Loucy (cell line): Measurements from ENCODE around the gene ZBTB16.

Experiments
- H2AFZ ChIP-seq: fragments of 200-600 bp; sonication (generic); 2 replicates; pipeline ENCODE4 v1.6.0; 2016; ENCODE audit warnings: antibody characterized with exemption, mild to moderate bottlenecking, low read length, moderate library complexity
- H3F3A ChIP-seq: fragments of 200-600 bp; 2 replicates; pipeline ENCODE4 v1.6.0; 2016; ENCODE audit warnings: antibody characterized with exemption, low read depth, mild to moderate bottlenecking
- H3K27me3 ChIP-seq: fragments of 200-600 bp; sonication (generic); 2 replicates; pipeline ENCODE4 v1.6.1; 2014; ENCODE audit warnings: low read length, mild to moderate bottlenecking; ENCODE audit not compliant: insufficient read depth, poor library complexity, severe bottlenecking
- H3K36me3 ChIP-seq: fragments of 200-600 bp; sonication (generic); 2 replicates; pipeline ENCODE4 v1.6.1; 2016; ENCODE audit warnings: low read length; ENCODE audit not compliant: insufficient read depth
- H3K4me1 ChIP-seq: fragments of 200-600 bp; sonication (generic); 2 replicates; pipeline ENCODE4 v1.5.1; 2014; ENCODE audit warnings: low read length, mild to moderate bottlenecking; ENCODE audit not compliant: insufficient read depth, poor library complexity, severe bottlenecking
- H3K4me2 ChIP-seq: fragments of 200-600 bp; sonication (generic); 2 replicates; pipeline ENCODE4 v1.6.0; 2014; ENCODE audit warnings: antibody characterized with exemption, low read length, low read depth, mild to moderate bottlenecking; ENCODE audit not compliant: poor library complexity, severe bottlenecking
- H3K4me3 ChIP-seq: fragments of 200-600 bp; sonication (generic); 2 replicates; pipeline ENCODE4 v1.5.1; 2014; ENCODE audit warnings: low read length, mild to moderate bottlenecking, mixed read lengths; ENCODE audit not compliant: poor library complexity, severe bottlenecking
- H3K79me2 ChIP-seq: fragments of 200-600 bp; sonication (generic); 2 replicates; pipeline ENCODE4 v1.6.1; 2014; ENCODE audit warnings: low read length; ENCODE audit not compliant: insufficient read depth
- H3K9ac ChIP-seq: fragments of 200-600 bp; sonication (generic); 2 replicates; pipeline ENCODE4 v1.6.0; 2014; ENCODE audit warnings: mild to moderate bottlenecking, low read depth, low read length, moderate library complexity; ENCODE audit not compliant: poor library complexity, severe bottlenecking
- H3K9me2 ChIP-seq: fragments of 200-600 bp; sonication (generic); replicated peaks from 2 replicates; pipeline ENCODE4 v1.6.1; 2016; ENCODE audit warnings: low read depth, low read length, mixed read lengths
- H3K9me3 ChIP-seq: fragments of 200-600 bp; sonication (generic); 2 replicates; pipeline ENCODE4 v1.6.1; 2014; ENCODE audit warnings: mild to moderate bottlenecking, antibody characterized with exemption, low read length, low read depth; ENCODE audit not compliant: insufficient read depth
- H4K20me1 ChIP-seq: fragments of 200-600 bp; sonication (generic); 2 replicates; pipeline ENCODE4 v1.6.0; 2014; ENCODE audit warnings: antibody characterized with exemption, low read length, mild to moderate bottlenecking; ENCODE audit not compliant: insufficient read depth, poor library complexity, severe bottlenecking
- CTCF ChIP-seq: fragments of 200-600 bp; sonication (generic); conservative IDR thresholded peaks from 2 replicates; pipeline ENCODE4 v1.5.1; 2014; ENCODE audit warnings: mild to moderate bottlenecking, antibody characterized with exemption, low read length
- EZH2phosphoT487 ChIP-seq: fragments of 200-600 bp; IDR thresholded peaks from 2 replicates; pipeline ENCODE4 v1.6.1; 2018; ENCODE audit warnings: antibody characterized with exemption, mild to moderate bottlenecking, moderate library complexity, borderline replicate concordance

The ZBTB16 gene

DNA sequence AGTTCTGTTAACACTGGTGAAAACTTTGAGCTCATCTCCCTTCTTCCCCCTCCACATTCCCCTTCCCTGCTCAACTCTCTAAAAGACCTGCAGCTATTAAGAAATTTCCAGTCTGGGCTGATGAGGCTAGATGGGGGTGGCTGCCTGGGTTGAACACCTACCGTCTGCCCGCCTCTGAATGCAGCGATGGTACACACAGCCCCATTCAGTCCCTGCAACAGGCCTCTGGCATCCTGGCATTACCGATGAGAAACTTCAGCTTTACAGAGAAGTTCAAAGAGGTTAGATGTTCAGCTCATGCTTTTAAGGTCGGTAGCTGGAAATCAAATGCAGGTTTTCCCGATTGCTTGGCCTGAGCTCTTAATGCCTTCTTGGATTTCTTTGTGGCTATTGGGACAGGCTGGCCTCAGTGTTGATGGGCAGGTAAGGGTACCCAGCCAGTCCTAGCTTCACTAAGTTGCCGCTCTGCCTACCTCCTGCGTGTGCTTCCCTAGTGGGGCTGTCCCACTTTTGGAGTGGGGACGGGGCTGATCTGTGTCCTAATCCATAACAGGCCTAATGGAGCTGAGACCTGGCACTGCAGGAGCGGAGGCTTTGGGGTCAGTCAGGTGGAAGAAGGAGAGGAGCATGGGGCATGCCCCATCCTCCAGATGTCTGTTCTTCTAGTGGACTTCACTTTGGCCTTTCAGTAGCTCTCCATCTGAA lies 49.1 kb downstream of the ZBTB16 start:
- no peaks in the 10 kb centered on the region for H3K9me2 ChIP-seq
- H3K79me2 ChIP-seq: no peaks in the 10 kb centered on the region
- no peak overlapping the region for H2AFZ ChIP-seq
- TF ChIP-seq EZH2phosphoT487 (no peak), CTCF (no peak)
- peaks cover 65% of the 10 kb centered on the region for H3K4me1 ChIP-seq
- H3K27me3 ChIP-seq: no peaks in the 10 kb centered on the region
- no peaks in the 10 kb centered on the region for H3K36me3 ChIP-seq
- no peak overlapping the region for H3K4me3 ChIP-seq
- H3K9me3 ChIP-seq: no peaks in the 10 kb centered on the region
- H3K9ac ChIP-seq: peak overlapping the region; percentile 16
- no peaks in the 10 kb centered on the region for H4K20me1 ChIP-seq
- peak overlapping the region; percentile 29 for H3K4me2 ChIP-seq
- H3F3A ChIP-seq: 0 out of 2 replicates have a peak, but pooled peaks cover 3% of the 10 kb centered on the region

- Histone ChIP-seq H3K4me2 (peak overlapping the region; percentile 29), H3K9me2 (no peaks in the 10 kb centered on the region), H3K9ac (peak overlapping the region; percentile 42), H3K79me2 (no peaks in the 10 kb centered on the region), H3K4me3 (no peak overlapping the region), H3K9me3 (no peaks in the 10 kb centered on the region), H3F3A (no peaks in the 10 kb centered on the region), H2AFZ (no peak overlapping the region), H3K36me3 (no peaks in the 10 kb centered on the region), H4K20me1 (no peaks in the 10 kb centered on the region), H3K4me1 (peaks cover 58% of the 10 kb centered on the region), H3K27me3 (no peaks in the 10 kb centered on the region)
- no peak for TF ChIP-seq CTCF
- no peak for TF ChIP-seq EZH2phosphoT487
Measured at GRCh38 chr11:114109206-114110090, 49.9 kb downstream of the ZBTB16 start.

- peak overlapping the region; percentile 29 for H3K4me2 ChIP-seq
- no peaks in the 10 kb centered on the region for H3K9me3 ChIP-seq
- no peaks in the 10 kb centered on the region for H3K36me3 ChIP-seq
- H2AFZ ChIP-seq: no peak overlapping the region
- no peaks in the 10 kb centered on the region for H3K9me2 ChIP-seq
- peak overlapping the region; percentile 42 for H3K9ac ChIP-seq
- peaks cover 51% of the 10 kb centered on the region for H3K4me1 ChIP-seq
- no peaks in the 10 kb centered on the region for H3K27me3 ChIP-seq
- H3F3A ChIP-seq: no peaks in the 10 kb centered on the region
- H4K20me1 ChIP-seq: no peaks in the 10 kb centered on the region
- TF ChIP-seq CTCF: no peak
- TF ChIP-seq EZH2phosphoT487: no peak
- H3K79me2 ChIP-seq: no peaks in the 10 kb centered on the region
- H3K4me3 ChIP-seq: no peak overlapping the region
Measured at GRCh38 chr11:114110123-114110522, 50.6 kb downstream of the ZBTB16 start.
